Stimulated activated effector memory CD8-positive, alpha-beta T cell treated with anti-CD3 and anti-CD28 coated beads, Interleukin-12 subunit alpha, Interleukin-12 subunit beta, amount 100 ng/mL, for 72 hours (primary cell): ENCODE data around the gene WWP2.
"Not testable (repeated sequence)": the region's sequence is repeated elsewhere in the genome, so short reads cannot be mapped to it uniquely, and the experiment has no call there.

Experiments
- ATAC-seq: fragments of 150-1000 bp; cut with Tn5 transposase; 2 replicates; pipeline ENCODE4 v1.10.0; 2021
- DNase-seq, 2 donors: peaks; one replicate each; pipeline ENCODE4 v3.0.0; 2021 to 2022; ENCODE audit warnings: low spot score in 2 of 2
- H3K27ac Mint-ChIP-seq: one replicate; pipeline ENCODE4 v1.8.0; 2022; ENCODE audit warnings: mild to moderate bottlenecking, mixed read lengths
- H3K36me3 Mint-ChIP-seq: one replicate; pipeline ENCODE4 v1.8.0; 2022; ENCODE audit warnings: mild to moderate bottlenecking, mixed read lengths
- H3K4me1 Mint-ChIP-seq: one replicate; pipeline ENCODE4 v1.8.0; 2022; ENCODE audit warnings: mixed read lengths
- H3K4me3 Mint-ChIP-seq: one replicate; pipeline ENCODE4 v1.8.0; 2022; ENCODE audit warnings: mild to moderate bottlenecking, mixed read lengths
- H3K9me3 Mint-ChIP-seq: one replicate; pipeline ENCODE4 v1.8.0; 2022; ENCODE audit warnings: mixed read lengths

The WWP2 gene

GRCh38 chr16:69935740-69936139 is 173.6 kb downstream of the WWP2 start:
- Mint-ChIP-seq H3K4me1 (no peaks in the 10 kb centered on the region), H3K4me3 (no peak overlapping the region), H3K27ac (no peak overlapping the region), H3K9me3 (no peaks in the 10 kb centered on the region), H3K36me3 (peaks cover 72% of the 10 kb centered on the region)
- DNase-seq (no peak), ATAC-seq (no peak)

- ATAC-seq (no peak), DNase-seq (no peak)
- H3K27ac Mint-ChIP-seq = no peak overlapping the region
- H3K4me3 Mint-ChIP-seq = no peak overlapping the region
- H3K36me3 Mint-ChIP-seq = peaks cover 68% of the 10 kb centered on the region
- H3K9me3 Mint-ChIP-seq = no peaks in the 10 kb centered on the region
- H3K4me1 Mint-ChIP-seq = no peaks in the 10 kb centered on the region
Observed at GRCh38 chr16:69936252-69936651, 174.1 kb downstream of the WWP2 start.

GRCh38 chr16:69936751-69937211 is 174.6 kb downstream of the WWP2 start:
- Mint-ChIP-seq H3K4me1 (no peaks in the 10 kb centered on the region), H3K4me3 (no peak overlapping the region), H3K9me3 (no peaks in the 10 kb centered on the region), H3K36me3 (peaks cover 64% of the 10 kb centered on the region), H3K27ac (no peak overlapping the region)
- ATAC-seq (no peak), DNase-seq (no peak)

GRCh38 chr16:69937465-69937951 is 175.4 kb downstream of the WWP2 start:
- DNase-seq (no peak), ATAC-seq (no peak)
- H3K4me1 Mint-ChIP-seq = no peaks in the 10 kb centered on the region
- H3K4me3 Mint-ChIP-seq = no peak overlapping the region
- H3K27ac Mint-ChIP-seq = no peak overlapping the region
- peaks cover 64% of the 10 kb centered on the region for H3K36me3 Mint-ChIP-seq
- H3K9me3 Mint-ChIP-seq = no peaks in the 10 kb centered on the region

- H3K27ac Mint-ChIP-seq = no peak overlapping the region
- H3K9me3 Mint-ChIP-seq = no peaks in the 10 kb centered on the region
- ATAC-seq (no peak), DNase-seq (no peak)
- no peak overlapping the region for H3K4me3 Mint-ChIP-seq
- peaks cover 53% of the 10 kb centered on the region for H3K36me3 Mint-ChIP-seq
- no peaks in the 10 kb centered on the region for H3K4me1 Mint-ChIP-seq
Observed at GRCh38 chr16:69938981-69939820, 177.1 kb downstream of the WWP2 start.

GRCh38 chr16:69939821-69940585 is 177.9 kb downstream of the WWP2 start:
- ATAC-seq (no peak), DNase-seq (no peak)
- Mint-ChIP-seq H3K4me3 (no peak overlapping the region), H3K27ac (peak overlapping the region; percentile 52), H3K36me3 (peaks cover 48% of the 10 kb centered on the region), H3K4me1 (no peaks in the 10 kb centered on the region), H3K9me3 (no peaks in the 10 kb centered on the region)

- ATAC-seq = no peak
- peak overlapping the region; percentile 52 for H3K27ac Mint-ChIP-seq
- no peaks in the 10 kb centered on the region for H3K9me3 Mint-ChIP-seq
- H3K36me3 Mint-ChIP-seq = peaks cover 42% of the 10 kb centered on the region
- no peak overlapping the region for H3K4me3 Mint-ChIP-seq
- no peak for DNase-seq
- H3K4me1 Mint-ChIP-seq = no peaks in the 10 kb centered on the region
Observed at GRCh38 chr16:69940676-69941075, 178.5 kb downstream of the WWP2 start.

GRCh38 chr16:69941251-69942098 is 179.3 kb downstream of the WWP2 start:
- Mint-ChIP-seq H3K4me1 (no peaks in the 10 kb centered on the region), H3K9me3 (no peaks in the 10 kb centered on the region), H3K36me3 (peaks cover 37% of the 10 kb centered on the region), H3K4me3 (no peak overlapping the region), H3K27ac (no peak overlapping the region)
- no peak for DNase-seq
- no peak for ATAC-seq

GRCh38 chr16:69942099-69942491 is 180.0 kb downstream of the WWP2 start:
- H3K4me3 Mint-ChIP-seq = no peak overlapping the region
- no peaks in the 10 kb centered on the region for H3K9me3 Mint-ChIP-seq
- no peak overlapping the region for H3K27ac Mint-ChIP-seq
- DNase-seq (no peak), ATAC-seq (no peak)
- H3K4me1 Mint-ChIP-seq = no peaks in the 10 kb centered on the region
- H3K36me3 Mint-ChIP-seq = peaks cover 30% of the 10 kb centered on the region

GRCh38 chr16:69942627-69943170 is 180.6 kb downstream of the WWP2 start:
- no peaks in the 10 kb centered on the region for H3K4me1 Mint-ChIP-seq
- H3K4me3 Mint-ChIP-seq = no peak overlapping the region
- peaks cover 24% of the 10 kb centered on the region for H3K36me3 Mint-ChIP-seq
- H3K9me3 Mint-ChIP-seq = no peaks in the 10 kb centered on the region
- ATAC-seq (no peak), DNase-seq (no peak)
- H3K27ac Mint-ChIP-seq = no peak overlapping the region

- H3K9me3 Mint-ChIP-seq, H3K4me1 Mint-ChIP-seq, H3K4me3 Mint-ChIP-seq, ATAC-seq, DNase-seq, H3K27ac Mint-ChIP-seq: not testable (repeated sequence)
- H3K36me3 Mint-ChIP-seq = peaks cover 17% of the 10 kb centered on the region
Observed at GRCh38 chr16:69943241-69944036, 181.3 kb downstream of the WWP2 start.

- H3K27ac Mint-ChIP-seq, H3K9me3 Mint-ChIP-seq, H3K36me3 Mint-ChIP-seq, H3K4me1 Mint-ChIP-seq, DNase-seq, H3K4me3 Mint-ChIP-seq, ATAC-seq: not testable (repeated sequence)
Observed at GRCh38 chr16:69950411-69950810, 188.3 kb downstream of the WWP2 start.

GRCh38 chr16:69951017-69951671 is 189.0 kb downstream of the WWP2 start, which contains the start of gene CLEC18A:
CLEC18A (plus strand) TSS chr16:69951334; CDS start chr16:69951367, 33 bp downstream.
- H3K27ac Mint-ChIP-seq, H3K4me3 Mint-ChIP-seq, H3K36me3 Mint-ChIP-seq, H3K4me1 Mint-ChIP-seq, DNase-seq, H3K9me3 Mint-ChIP-seq: not testable (repeated sequence)
- peak; percentile 14 for ATAC-seq

GRCh38 chr16:69951672-69952031 is 189.5 kb downstream of the WWP2 start:
- ATAC-seq = peak; percentile 33
- H3K9me3 Mint-ChIP-seq, H3K4me3 Mint-ChIP-seq: not testable (repeated sequence)

More at GRCh38 chr16:69951672-69952031, 189.5 kb downstream of the WWP2 start:
- DNase-seq, H3K27ac Mint-ChIP-seq, H3K4me1 Mint-ChIP-seq, H3K36me3 Mint-ChIP-seq: not testable (repeated sequence)
